ENCODE measurements around the gene NPAS3.

NPAS3 gene

GRCh38 chr14:33056213-33056612 is 117.5 kb downstream of the NPAS3 start:
- H3K4me3 ChIP-seq = no peak overlapping the region
- TF ChIP-seq Cebpa-rat (IDR thresholded peaks at IDR 0.05) = no peak

GRCh38 chr14:33057585-33057984 is 118.9 kb downstream of the NPAS3 start:
- Histone ChIP-seq H3K27ac (no peak overlapping the region), H3K36me3 (no peaks in the 10 kb centered on the region), H3K9me3 (replicated peaks in 1 of 11) (no peaks in the 10 kb centered on the region), H3K4me1 (no peaks in the 10 kb centered on the region), H3K4me3 (no peak overlapping the region), H3K9ac (no peak overlapping the region), H3K4me2 (no peak overlapping the region), H3K27me3 (no peaks in the 10 kb centered on the region), H4K20me1 (no peaks in the 10 kb centered on the region)
- TF ChIP-seq Cebpa-rat (IDR thresholded peaks at IDR 0.05) = no peak

More at GRCh38 chr14:33056213-33056612, 117.5 kb downstream of the NPAS3 start:
- no peak overlapping the region for H3K9ac ChIP-seq
- H3K4me2 ChIP-seq = no peak overlapping the region
- H3K27ac ChIP-seq = no peak overlapping the region
- no peaks in the 10 kb centered on the region for H4K20me1 ChIP-seq
- no peaks in the 10 kb centered on the region for H3K9me3 ChIP-seq (replicated peaks in 1 of 11)
- H3K36me3 ChIP-seq = no peaks in the 10 kb centered on the region
- no peaks in the 10 kb centered on the region for H3K27me3 ChIP-seq
- no peaks in the 10 kb centered on the region for H3K4me1 ChIP-seq

- no peaks in the 10 kb centered on the region for H3K36me3 ChIP-seq
- H3K27ac ChIP-seq = no peak overlapping the region
- TF ChIP-seq Cebpa-rat (IDR thresholded peaks at IDR 0.05) = no peak
- H3K4me2 ChIP-seq = no peak overlapping the region
- H3K9ac ChIP-seq = no peak overlapping the region
- H3K9me3 ChIP-seq (replicated peaks in 1 of 11) = no peaks in the 10 kb centered on the region
- no peaks in the 10 kb centered on the region for H3K4me1 ChIP-seq
- no peaks in the 10 kb centered on the region for H3K27me3 ChIP-seq
- H4K20me1 ChIP-seq = no peaks in the 10 kb centered on the region
- H3K4me3 ChIP-seq = no peak overlapping the region
Observed at GRCh38 chr14:33061667-33062325, 123.1 kb downstream of the NPAS3 start.

- TF ChIP-seq Cebpa-rat (IDR thresholded peaks at IDR 0.05) = no peak
- Histone ChIP-seq H3K9me3 (replicated peaks in 1 of 11) (no peaks in the 10 kb centered on the region), H3K27ac (no peak overlapping the region), H4K20me1 (no peaks in the 10 kb centered on the region), H3K4me2 (no peak overlapping the region), H3K27me3 (no peaks in the 10 kb centered on the region), H3K9ac (no peak overlapping the region), H3K36me3 (no peaks in the 10 kb centered on the region), H3K4me3 (no peak overlapping the region), H3K4me1 (no peaks in the 10 kb centered on the region)
Observed at GRCh38 chr14:33062476-33062875, 123.8 kb downstream of the NPAS3 start.

GRCh38 chr14:33062881-33063280 is 124.2 kb downstream of the NPAS3 start:
- H4K20me1 ChIP-seq = no peaks in the 10 kb centered on the region
- no peaks in the 10 kb centered on the region for H3K36me3 ChIP-seq
- no peaks in the 10 kb centered on the region for H3K4me1 ChIP-seq
- H3K27ac ChIP-seq = no peak overlapping the region
- no peak overlapping the region for H3K4me2 ChIP-seq
- H3K27me3 ChIP-seq = no peaks in the 10 kb centered on the region
- H3K9ac ChIP-seq = no peak overlapping the region
- no peak for TF ChIP-seq Cebpa-rat (IDR thresholded peaks at IDR 0.05)
- no peak overlapping the region for H3K4me3 ChIP-seq
- H3K9me3 ChIP-seq (replicated peaks in 1 of 11) = no peaks in the 10 kb centered on the region

GRCh38 chr14:33063521-33063920 is 124.8 kb downstream of the NPAS3 start:
- Histone ChIP-seq H3K36me3 (no peaks in the 10 kb centered on the region), H3K4me1 (no peaks in the 10 kb centered on the region), H3K9ac (no peak overlapping the region), H3K27ac (no peak overlapping the region), H3K4me2 (no peak overlapping the region), H3K27me3 (no peaks in the 10 kb centered on the region), H4K20me1 (no peaks in the 10 kb centered on the region), H3K9me3 (replicated peaks in 1 of 11) (no peaks in the 10 kb centered on the region), H3K4me3 (no peak overlapping the region)
- TF ChIP-seq Cebpa-rat (IDR thresholded peaks at IDR 0.05) = no peak

GRCh38 chr14:33065634-33066033 is 127.0 kb downstream of the NPAS3 start:
- Histone ChIP-seq H3K4me2 (no peak overlapping the region), H4K20me1 (no peaks in the 10 kb centered on the region), H3K27me3 (no peaks in the 10 kb centered on the region), H3K36me3 (no peaks in the 10 kb centered on the region), H3K4me1 (no peaks in the 10 kb centered on the region), H3K27ac (no peak overlapping the region), H3K9ac (no peak overlapping the region), H3K4me3 (no peak overlapping the region), H3K9me3 (replicated peaks in 1 of 11) (no peaks in the 10 kb centered on the region)
- TF ChIP-seq Cebpa-rat (IDR thresholded peaks at IDR 0.05) = no peak

GRCh38 chr14:33068040-33068439 is 129.4 kb downstream of the NPAS3 start:
- Histone ChIP-seq H3K4me2 (no peak overlapping the region), H4K20me1 (no peaks in the 10 kb centered on the region), H3K9ac (no peak overlapping the region), H3K27me3 (no peaks in the 10 kb centered on the region), H3K9me3 (replicated peaks in 1 of 11) (no peaks in the 10 kb centered on the region), H3K36me3 (no peaks in the 10 kb centered on the region), H3K27ac (no peak overlapping the region), H3K4me3 (no peak overlapping the region), H3K4me1 (no peaks in the 10 kb centered on the region)
- no peak for TF ChIP-seq Cebpa-rat (IDR thresholded peaks at IDR 0.05)

GRCh38 chr14:33068626-33069025 is 129.9 kb downstream of the NPAS3 start:
- Histone ChIP-seq H3K9ac (no peak overlapping the region), H3K4me1 (no peaks in the 10 kb centered on the region), H3K27me3 (no peaks in the 10 kb centered on the region), H3K36me3 (no peaks in the 10 kb centered on the region), H3K27ac (no peak overlapping the region), H3K4me3 (no peak overlapping the region), H3K4me2 (no peak overlapping the region), H3K9me3 (replicated peaks in 1 of 11) (no peaks in the 10 kb centered on the region), H4K20me1 (no peaks in the 10 kb centered on the region)
- no peak for TF ChIP-seq Cebpa-rat (IDR thresholded peaks at IDR 0.05)

GRCh38 chr14:33070475-33070874 is 131.8 kb downstream of the NPAS3 start:
- Histone ChIP-seq H3K27me3 (no peaks in the 10 kb centered on the region), H3K36me3 (no peaks in the 10 kb centered on the region), H3K4me1 (no peaks in the 10 kb centered on the region), H3K4me2 (no peak overlapping the region), H3K9me3 (replicated peaks in 1 of 11) (no peaks in the 10 kb centered on the region), H3K27ac (no peak overlapping the region), H4K20me1 (no peaks in the 10 kb centered on the region), H3K9ac (no peak overlapping the region), H3K4me3 (no peak overlapping the region)
- TF ChIP-seq Cebpa-rat (IDR thresholded peaks at IDR 0.05) = no peak

Data from BLaER1 treated with 17β-estradiol and CSF1 and Interleukin-3, amounts not matched to agents 10 nM and 100 nM (cell line).